Fibroblast of lung (primary cell): ENCODE results near the gene SUSD6. TPM values are rescaled to one million over a fixed set of nuclear protein-coding genes. Genes with fewer than 3 reads are reported as not detected.
A peak's percentile ranks its signal among the peaks of the same experiment; 100 is the strongest.

Source experiments
- DNase-seq, 2 donors: peaks; one replicate each; pipeline versions ENCODE4 v3.0.0 to v3.0.0-alpha.2; 2010; ENCODE audit warnings: low read depth in 2 of 2
- H2AFZ ChIP-seq: 2 replicates; pipeline ENCODE4 v1.5.1; 2012; ENCODE audit warnings: low read length, control low read depth, inconsistent platforms
- H3K27ac ChIP-seq: 2 replicates; pipeline ENCODE4 v1.5.1; 2011; ENCODE audit warnings: low read length, control low read depth; ENCODE audit not compliant: insufficient read depth
- H3K27me3 ChIP-seq: 2 replicates; pipeline ENCODE4 v1.5.1; 2011; ENCODE audit warnings: mild to moderate bottlenecking, low read length; ENCODE audit not compliant: control insufficient read depth, insufficient read depth
- H3K36me3 ChIP-seq: 2 replicates; pipeline ENCODE4 v1.5.1; 2011; ENCODE audit warnings: low read length; ENCODE audit not compliant: control insufficient read depth, insufficient read depth
- H3K4me1 ChIP-seq: 2 replicates; pipeline ENCODE4 v1.5.1; 2011; ENCODE audit warnings: low read length; ENCODE audit not compliant: control insufficient read depth, insufficient read depth; ENCODE audit errors: extremely low read depth
- H3K4me2 ChIP-seq: 2 replicates; pipeline ENCODE4 v1.5.1; 2011; ENCODE audit warnings: low read length, control low read depth; ENCODE audit not compliant: insufficient read depth; ENCODE audit errors: extremely low read depth
- H3K4me3 ChIP-seq, 4 experiments: fragments of 200-600 bp in 1 of 4; sonication (generic) in 1 of 4; replicated peaks in 1 of 4; 2 replicates each; pipeline ENCODE4 v1.5.1; 2011 to 2016; ENCODE audit warnings: low read length in 4 of 4, low read depth in 3 of 4, mild to moderate bottlenecking in 3 of 4, control low read depth in 2 of 4, inconsistent platforms in 1 of 4, mixed read lengths in 1 of 4; ENCODE audit not compliant: insufficient read depth in 1 of 4; ENCODE audit errors: control extremely low read depth in 1 of 4
- H3K79me2 ChIP-seq: 2 replicates; pipeline ENCODE4 v1.5.1; 2012; ENCODE audit warnings: mild to moderate bottlenecking, low read length, inconsistent platforms; ENCODE audit not compliant: control insufficient read depth, insufficient read depth
- H3K9ac ChIP-seq: 2 replicates; pipeline ENCODE4 v1.5.1; 2011; ENCODE audit warnings: mild to moderate bottlenecking, low read length, control low read depth; ENCODE audit not compliant: insufficient read depth
- H3K9me3 ChIP-seq: 2 replicates; pipeline ENCODE4 v1.5.1; 2012; ENCODE audit warnings: low read depth, low read length; ENCODE audit not compliant: control insufficient read depth, insufficient read depth
- H4K20me1 ChIP-seq: 2 replicates; pipeline ENCODE4 v1.5.1; 2011; ENCODE audit warnings: low read length; ENCODE audit not compliant: control insufficient read depth, insufficient read depth; ENCODE audit errors: extremely low read depth
- CTCF ChIP-seq, 2 donors: IDR thresholded peaks in 1 of 2; conservative IDR thresholded peaks in 1 of 2; 1 replicate in 1 of 2; 2 replicates in 1 of 2; pipeline ENCODE4 v1.5.1; 2011 to 2012; ENCODE audit warnings: low read length in 2 of 2, control low read depth in 1 of 2, inconsistent platforms in 1 of 2, low read depth in 1 of 2, mild to moderate bottlenecking in 1 of 2
- EZH2 ChIP-seq: IDR thresholded peaks from 2 replicates; pipeline ENCODE4 v1.5.1; 2012; ENCODE audit warnings: low read length, control low read depth, mild to moderate bottlenecking; ENCODE audit errors: missing control alignments
- polyA plus RNA-seq, 2 donors: library from polyadenylated mRNA; depleted of rRNA in 1 of 2; stranded (reverse) in 1 of 2; unstranded in 1 of 2; fragments of >200 nt; gene quantifications; 2 replicates each; pipeline ENCODE4 v1.2.1, GENCODE V29; 2011 to 2012; ENCODE audit warnings: missing spikeins in 1 of 2
- total RNA-seq: library from RNA; depleted of rRNA; stranded (reverse); fragments of >200 nt; gene quantifications from 2 replicates; pipeline ENCODE4 v1.2.1, GENCODE V29; 2014

SUSD6 gene
- total and polyA plus RNA-seq, 2 donors (not counting 1 experiment from before 2014, with no cell fraction given): 9.1 to 11.4 TPM

- Histone ChIP-seq H3K4me3 (no peak overlapping the region), H3K9me3 (no peaks in the 10 kb centered on the region), H3K4me2 (no peak overlapping the region), H4K20me1 (no peaks in the 10 kb centered on the region), H3K9ac (no peak overlapping the region), H3K4me1 (peaks cover 2% of the 10 kb centered on the region), H2AFZ (no peak overlapping the region), H3K36me3 (peaks cover 2% of the 10 kb centered on the region), H3K79me2 (peaks cover 1% of the 10 kb centered on the region), H3K27me3 (no peaks in the 10 kb centered on the region), H3K27ac (no peak overlapping the region)
- no peak for TF ChIP-seq CTCF (conservative IDR thresholded peaks at IDR 0.05 in 1 of 2, IDR thresholded peaks at IDR 0.05 in 1 of 2; ENCODE audit: low read depth in 1 of 2, low read length in 2 of 2)
- TF ChIP-seq EZH2: no peak
- peak in 1 of 2 donors; percentile 85 for DNase-seq
These were observed 47.4 kb downstream of the SUSD6 start for GRCh38 chr14:69658664-69659261.

- Histone ChIP-seq H3K4me2 (no peak overlapping the region), H3K4me1 (peaks cover 2% of the 10 kb centered on the region), H3K9ac (no peak overlapping the region), H3K27me3 (no peaks in the 10 kb centered on the region), H3K27ac (no peak overlapping the region), H4K20me1 (no peaks in the 10 kb centered on the region), H3K9me3 (no peaks in the 10 kb centered on the region), H3K79me2 (no peaks in the 10 kb centered on the region), H3K4me3 (no peak overlapping the region), H2AFZ (no peak overlapping the region), H3K36me3 (peaks cover 2% of the 10 kb centered on the region)
- DNase-seq: no peak
- TF ChIP-seq EZH2: no peak
- no peak for TF ChIP-seq CTCF (conservative IDR thresholded peaks at IDR 0.05 in 1 of 2, IDR thresholded peaks at IDR 0.05 in 1 of 2; ENCODE audit: low read depth in 1 of 2, low read length in 2 of 2)
These were observed 49.2 kb downstream of the SUSD6 start for GRCh38 chr14:69660344-69661193.

GRCh38 chr14:69661194-69661537 is 49.8 kb downstream of the SUSD6 start:
- no peak overlapping the region for H2AFZ ChIP-seq
- H3K79me2 ChIP-seq: no peaks in the 10 kb centered on the region
- H3K27ac ChIP-seq: no peak overlapping the region
- no peaks in the 10 kb centered on the region for H3K9me3 ChIP-seq
- H3K36me3 ChIP-seq: peaks cover 2% of the 10 kb centered on the region
- H3K9ac ChIP-seq: no peak overlapping the region
- H4K20me1 ChIP-seq: no peaks in the 10 kb centered on the region
- no peaks in the 10 kb centered on the region for H3K27me3 ChIP-seq
- H3K4me3 ChIP-seq: no peak overlapping the region
- peaks cover 5% of the 10 kb centered on the region for H3K4me1 ChIP-seq
- TF ChIP-seq EZH2 (no peak), CTCF (conservative IDR thresholded peaks at IDR 0.05 in 1 of 2, IDR thresholded peaks at IDR 0.05 in 1 of 2; ENCODE audit: low read depth in 1 of 2, low read length in 2 of 2) (no peak)
- H3K4me2 ChIP-seq: no peak overlapping the region
- DNase-seq: no peak
